Gastroesophageal sphincter (tissue), 4 donors: ENCODE measurements around the gene LIN37. TPM values are rescaled to one million over a fixed set of nuclear protein-coding genes. Genes with fewer than 3 reads are reported as not detected.
A peak's percentile ranks its signal among the peaks of the same experiment; 100 is the strongest.

Experiments used
- ATAC-seq: fragments of 150-250 bp; one replicate; pipeline ENCODE4 v1.9.1; 2016; ENCODE audit warnings: mild to moderate bottlenecking, moderate library complexity
- H3K27ac ChIP-seq, 4 donors: fragments of 200-600 bp; sonication (generic) in 3 of 4; 1 replicate in 3 of 4; 2 replicates in 1 of 4; pipeline ENCODE4 v1.5.1; 2016 to 2019
- H3K27me3 ChIP-seq: fragments of 200-600 bp; sonication (generic); one replicate; pipeline ENCODE4 v1.5.1; 2019
- H3K36me3 ChIP-seq, 2 donors: fragments of 200-600 bp; sonication (generic); one replicate each; pipeline ENCODE4 v1.5.1; 2019; ENCODE audit warnings: control low read depth in 1 of 2
- H3K4me1 ChIP-seq, 3 donors: fragments of 200-600 bp; sonication (generic); 1 replicate in 2 of 3; 2 replicates in 1 of 3; pipeline ENCODE4 v1.5.1; 2016 to 2019; ENCODE audit warnings: control low read depth in 2 of 3
- H3K4me3 ChIP-seq, 2 donors: fragments of 200-600 bp; sonication (generic); one replicate each; pipeline ENCODE4 v1.5.1; 2019; ENCODE audit warnings: mild to moderate bottlenecking in 1 of 2, moderate library complexity in 1 of 2
- H3K9me3 ChIP-seq, 3 donors: fragments of 200-600 bp; sonication (generic); one replicate each; pipeline ENCODE4 v1.5.1; 2017 to 2019; ENCODE audit warnings: control low read depth in 2 of 3
- EP300 ChIP-seq: sonication (generic); formaldehyde crosslinking; IDR thresholded peaks from one replicate; pipeline ENCODE4 v1.6.1; 2017; ENCODE audit warnings: antibody characterized with exemption, mild to moderate bottlenecking
- POLR2A ChIP-seq, 2 donors: fragments of 450-650 bp; IDR thresholded peaks; one replicate each; pipeline ENCODE4 v1.6.1; 2017; ENCODE audit warnings: antibody characterized with exemption in 2 of 2, mild to moderate bottlenecking in 2 of 2, moderate library complexity in 1 of 2
- POLR2AphosphoS5 ChIP-seq: sonication (generic); formaldehyde crosslinking; IDR thresholded peaks from one replicate; pipeline ENCODE4 v1.6.1; 2017; ENCODE audit warnings: antibody characterized with exemption
- WGBS, 2 donors: methylation state at CpG; one replicate each; pipeline ENCODE4 v1.1.5; 2018; ENCODE audit warnings: low coverage in 1 of 2; 5-methylcytosine and 5-hydroxymethylcytosine counted together
- total RNA-seq, 4 donors: library from RNA; depleted of rRNA; stranded (reverse); fragments of >200 nt; gene quantifications; one replicate each; pipeline ENCODE4 v1.1.0, GENCODE V29; 2016
- TF ChIP-seq, protein P1 (sequence below), 4 experiments: fragments of 200-600 bp in 2 of 4; fragments of 450-650 bp in 2 of 4; sonication (generic) in 1 of 4; IDR thresholded peaks; one replicate each; pipeline ENCODE4 v1.5.1; 2017 to 2019; ENCODE audit warnings: antibody characterized with exemption in 4 of 4, mild to moderate bottlenecking in 2 of 4, moderate library complexity in 2 of 4

Gene LIN37
- total RNA-seq, 4 donors from 2014 or later = 14.4 to 29.4 (median 18.7) TPM

GRCh38 chr19:35776102-35776788 lies 27.9 kb downstream of the LIN37 start:
- no peak for ATAC-seq
- TF ChIP-seq EP300 (no peak), POLR2A (IDR thresholded peaks at IDR 0.05) (no peak), POLR2AphosphoS5 (no peak)
- TF ChIP-seq, protein P1, sequence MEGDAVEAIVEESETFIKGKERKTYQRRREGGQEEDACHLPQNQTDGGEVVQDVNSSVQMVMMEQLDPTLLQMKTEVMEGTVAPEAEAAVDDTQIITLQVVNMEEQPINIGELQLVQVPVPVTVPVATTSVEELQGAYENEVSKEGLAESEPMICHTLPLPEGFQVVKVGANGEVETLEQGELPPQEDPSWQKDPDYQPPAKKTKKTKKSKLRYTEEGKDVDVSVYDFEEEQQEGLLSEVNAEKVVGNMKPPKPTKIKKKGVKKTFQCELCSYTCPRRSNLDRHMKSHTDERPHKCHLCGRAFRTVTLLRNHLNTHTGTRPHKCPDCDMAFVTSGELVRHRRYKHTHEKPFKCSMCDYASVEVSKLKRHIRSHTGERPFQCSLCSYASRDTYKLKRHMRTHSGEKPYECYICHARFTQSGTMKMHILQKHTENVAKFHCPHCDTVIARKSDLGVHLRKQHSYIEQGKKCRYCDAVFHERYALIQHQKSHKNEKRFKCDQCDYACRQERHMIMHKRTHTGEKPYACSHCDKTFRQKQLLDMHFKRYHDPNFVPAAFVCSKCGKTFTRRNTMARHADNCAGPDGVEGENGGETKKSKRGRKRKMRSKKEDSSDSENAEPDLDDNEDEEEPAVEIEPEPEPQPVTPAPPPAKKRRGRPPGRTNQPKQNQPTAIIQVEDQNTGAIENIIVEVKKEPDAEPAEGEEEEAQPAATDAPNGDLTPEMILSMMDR (IDR thresholded peaks at IDR 0.05) = no peak
- H3K4me1 ChIP-seq = peaks cover 0 to 21% (median 5%) of the 10 kb centered on the region in 3 donors
- H3K36me3 ChIP-seq = peaks cover 0 to 37% of the 10 kb centered on the region in 2 donors
- peak overlapping the region; percentile 54 to 94 for H3K4me3 ChIP-seq
- 10 to 12% methylated on average over 4 to 5 of the region's 13 CpGs for WGBS, 2 donors
- H3K27ac ChIP-seq = peak overlapping the region in 1 of 4 donors; percentile 79
- H3K9me3 ChIP-seq = no peaks in the 10 kb centered on the region
- no peaks in the 10 kb centered on the region for H3K27me3 ChIP-seq

DNA sequence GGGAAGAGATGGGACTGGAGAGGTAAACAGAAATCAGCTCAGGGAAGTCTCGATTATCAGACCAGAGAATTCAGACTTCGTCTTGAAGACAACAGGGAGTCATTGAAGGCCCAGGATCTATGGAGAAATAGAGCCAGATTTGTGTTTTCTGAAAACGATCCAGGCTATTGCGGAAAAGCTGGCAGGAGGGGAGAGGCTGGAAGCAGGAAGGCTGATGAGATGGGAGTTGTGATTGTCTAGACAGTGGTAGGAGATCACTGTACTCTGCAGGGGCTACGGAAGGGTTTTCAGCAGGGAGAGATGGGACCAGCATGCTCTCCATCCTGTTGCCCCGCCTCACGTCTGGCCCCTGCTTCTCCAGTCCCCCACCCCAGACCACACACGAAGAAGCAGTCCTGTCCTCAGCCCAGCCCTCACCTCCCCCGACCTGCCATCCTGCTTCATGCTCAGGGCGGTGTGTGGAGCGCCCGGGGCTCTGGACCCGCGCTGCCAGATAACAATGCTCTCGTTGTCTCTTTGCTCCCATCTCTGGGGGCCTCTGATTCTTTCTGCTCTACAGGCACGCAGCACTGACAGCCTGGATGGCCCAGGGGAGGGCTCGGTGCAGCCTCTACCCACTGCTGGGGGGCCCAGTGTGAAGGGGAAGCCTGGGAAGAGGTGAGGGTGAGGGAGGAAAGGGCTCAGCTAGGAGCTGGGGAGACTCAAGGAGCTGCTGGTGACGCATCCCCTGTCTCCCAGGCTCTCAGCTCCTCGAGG lies 28.9 kb downstream of the LIN37 start:
- Histone ChIP-seq H3K27me3 (no peaks in the 10 kb centered on the region), H3K36me3 (peaks cover 0 to 47% of the 10 kb centered on the region in 2 donors), H3K4me3 (no peak overlapping the region), H3K27ac (no peak overlapping the region), H3K9me3 (no peaks in the 10 kb centered on the region), H3K4me1 (peaks cover 0 to 21% (median 5%) of the 10 kb centered on the region in 3 donors)
- WGBS, 2 donors = 43 to 68% methylated on average over 4 to 9 of the region's 19 CpGs
- TF ChIP-seq, protein P1 (IDR thresholded peaks at IDR 0.05) = no peak
- TF ChIP-seq POLR2AphosphoS5 (no peak), EP300 (no peak), POLR2A (IDR thresholded peaks at IDR 0.05) (no peak)
- no peak for ATAC-seq

DNA sequence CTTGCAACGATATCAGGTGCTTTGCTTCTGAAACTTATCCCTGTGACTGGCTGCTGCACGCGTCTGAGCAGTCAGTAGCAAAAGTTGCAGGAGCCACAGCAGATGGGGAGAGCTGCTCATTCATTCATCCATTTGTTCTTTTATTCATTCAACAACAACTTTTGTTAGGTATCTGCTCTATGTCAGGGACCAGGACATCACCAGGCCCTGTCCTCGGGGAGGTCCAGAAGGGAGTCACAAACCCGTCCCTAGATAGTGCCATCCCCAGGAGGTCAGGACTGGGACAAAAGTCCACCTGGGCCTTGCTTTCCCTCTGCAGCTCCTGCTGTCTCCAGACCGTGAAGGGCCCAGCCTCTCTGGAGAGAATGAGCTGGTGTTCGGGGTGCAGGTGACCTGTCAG lies 29.6 kb downstream of the LIN37 start:
- TF ChIP-seq POLR2A (IDR thresholded peaks at IDR 0.05) (no peak), POLR2AphosphoS5 (no peak), EP300 (no peak)
- TF ChIP-seq, protein P1 (IDR thresholded peaks at IDR 0.05) = no peak
- Histone ChIP-seq H3K27ac (no peak overlapping the region), H3K27me3 (no peaks in the 10 kb centered on the region), H3K9me3 (no peaks in the 10 kb centered on the region), H3K4me1 (peaks cover 0 to 21% (median 5%) of the 10 kb centered on the region in 3 donors), H3K36me3 (peaks cover 0 to 54% of the 10 kb centered on the region in 2 donors), H3K4me3 (no peak overlapping the region)
- no peak for ATAC-seq
- WGBS, 2 donors = 53% methylated on average over 3 of the region's 7 CpGs; no CpG with 5 or more reads in 1 of the 2 donors

DNA sequence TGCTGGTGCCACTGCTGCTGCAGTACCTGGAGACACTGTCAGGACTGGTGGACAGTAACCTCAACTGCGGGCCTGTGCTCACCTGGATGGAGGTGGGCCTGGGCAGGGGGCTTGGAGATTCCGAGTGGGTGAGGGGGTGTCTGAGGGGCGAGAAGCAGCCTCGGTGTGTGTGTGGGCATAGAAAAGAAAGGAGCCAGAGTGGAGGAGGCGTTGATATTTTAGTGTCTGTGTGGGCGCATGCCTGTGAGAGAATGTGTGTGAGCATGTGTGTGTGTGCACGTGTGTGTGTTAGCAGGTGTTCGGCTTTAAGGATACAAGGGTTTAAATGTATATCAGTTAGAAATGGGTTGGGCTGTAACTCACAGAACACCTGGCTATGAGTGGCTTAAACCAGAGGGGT lies 30.7 kb downstream of the LIN37 start:
- no peaks in the 10 kb centered on the region for H3K27me3 ChIP-seq
- TF ChIP-seq EP300 (no peak), POLR2AphosphoS5 (no peak), POLR2A (IDR thresholded peaks at IDR 0.05) (no peak)
- TF ChIP-seq, protein P1 (IDR thresholded peaks at IDR 0.05) = no peak
- H3K4me1 ChIP-seq = peaks cover 0 to 21% (median 5%) of the 10 kb centered on the region in 3 donors
- H3K4me3 ChIP-seq = no peak overlapping the region
- ATAC-seq = no peak
- WGBS, 2 donors = 77 to 88% methylated on average over 2 to 6 of the region's 8 CpGs
- H3K9me3 ChIP-seq = no peaks in the 10 kb centered on the region
- H3K36me3 ChIP-seq = peaks cover 0 to 65% of the 10 kb centered on the region in 2 donors
- H3K27ac ChIP-seq = no peak overlapping the region
